CD14-positive monocyte (primary cell): Measurements from ENCODE around the gene ZNF610. TPM values are rescaled to one million over a fixed set of nuclear protein-coding genes. Genes with fewer than 3 reads are reported as not detected.
"Not testable (repeated sequence)": the region's sequence is repeated elsewhere in the genome, so short reads cannot be mapped to it uniquely, and the experiment has no call there.

Source experiments
- DNase-seq, 3 donors: peaks; one replicate each; pipeline ENCODE4 v3.0.0-alpha.2; 2011 to 2022
- H2AFZ ChIP-seq: 2 replicates; pipeline ENCODE4 v1.6.0; 2012; ENCODE audit warnings: mild to moderate bottlenecking, low read depth, low read length, inconsistent platforms; ENCODE audit not compliant: insufficient read depth, poor library complexity, severe bottlenecking
- H3K27ac ChIP-seq, 2 donors: 1 replicate in 1 of 2; 2 replicates in 1 of 2; pipeline ENCODE4 v1.5.1; 2012 to 2013; ENCODE audit warnings: low read length in 2 of 2, control low read depth in 1 of 2, inconsistent platforms in 1 of 2, low read depth in 1 of 2, mild to moderate bottlenecking in 1 of 2
- H3K27me3 ChIP-seq, 2 donors: one replicate each; pipeline versions ENCODE4 v1.6.0 to v1.6.1; 2011 to 2013; ENCODE audit warnings: low read length in 2 of 2; ENCODE audit not compliant: control insufficient read depth in 2 of 2, insufficient read depth in 2 of 2
- H3K36me3 ChIP-seq, 2 donors: replicated peaks in 1 of 2; 1 replicate in 1 of 2; 2 replicates in 1 of 2; pipeline versions ENCODE4 v1.5.1 to v1.6.1; 2012 to 2013; ENCODE audit warnings: low read length in 2 of 2, control low read depth in 1 of 2, inconsistent platforms in 1 of 2, mild to moderate bottlenecking in 1 of 2; ENCODE audit not compliant: insufficient read depth in 2 of 2, control insufficient read depth in 1 of 2
- H3K4me1 ChIP-seq, 2 donors: 1 replicate in 1 of 2; 2 replicates in 1 of 2; pipeline versions ENCODE4 v1.5.1 to v1.6.1; 2012 to 2013; ENCODE audit warnings: low read length in 2 of 2, control low read depth in 1 of 2, inconsistent platforms in 1 of 2, mild to moderate bottlenecking in 1 of 2, moderate library complexity in 1 of 2; ENCODE audit not compliant: insufficient read depth in 2 of 2, control insufficient read depth in 1 of 2
- H3K4me2 ChIP-seq: replicated peaks from 2 replicates; pipeline ENCODE3; 2012; ENCODE audit warnings: low read length, moderate library complexity, mild to moderate bottlenecking; ENCODE audit not compliant: poor library complexity, severe bottlenecking; ENCODE audit errors: extremely low read depth
- H3K4me3 ChIP-seq, 3 experiments: fragments of 200-600 bp in 1 of 3; sonication (generic) in 1 of 3; replicated peaks in 1 of 3; 1 replicate in 2 of 3; 2 replicates in 1 of 3; pipeline ENCODE4 v1.5.1; 2011 to 2013; ENCODE audit warnings: low read length in 3 of 3, mild to moderate bottlenecking in 3 of 3, control low read depth in 2 of 3, low read depth in 2 of 3, inconsistent platforms in 1 of 3, moderate library complexity in 1 of 3
- H3K79me2 ChIP-seq: 2 replicates; pipeline ENCODE4 v1.6.0; 2012; ENCODE audit warnings: mild to moderate bottlenecking, control low read depth, inconsistent platforms, low read length, moderate library complexity; ENCODE audit not compliant: insufficient read depth
- H3K9ac ChIP-seq: 2 replicates; pipeline ENCODE4 v1.6.0; 2017; ENCODE audit warnings: low read length, mild to moderate bottlenecking; ENCODE audit not compliant: insufficient read depth, poor library complexity, severe bottlenecking
- H3K9me3 ChIP-seq, 2 donors: replicated peaks in 1 of 2; 1 replicate in 1 of 2; 2 replicates in 1 of 2; pipeline versions ENCODE4 v1.5.1 to v1.6.1; 2012 to 2013; ENCODE audit warnings: low read length in 2 of 2, control low read depth in 1 of 2; ENCODE audit not compliant: control insufficient read depth in 1 of 2, insufficient read depth in 1 of 2
- H4K20me1 ChIP-seq: 2 replicates; pipeline ENCODE4 v1.6.0; 2012; ENCODE audit warnings: mild to moderate bottlenecking, low read length, control low read depth, moderate library complexity; ENCODE audit not compliant: insufficient read depth
- H3K27ac Mint-ChIP-seq, 7 donors: one replicate each; pipeline ENCODE4 v1.8.0; 2020; ENCODE audit warnings: mild to moderate bottlenecking in 7 of 7, mixed read lengths in 7 of 7, moderate library complexity in 6 of 7, inconsistent platforms in 2 of 7
- H3K27me3 Mint-ChIP-seq, 3 donors: one replicate each; pipeline ENCODE4 v1.8.0; 2021 to 2022; ENCODE audit warnings: low read depth in 3 of 3, mild to moderate bottlenecking in 3 of 3, mixed read lengths in 3 of 3, moderate library complexity in 3 of 3, inconsistent platforms in 1 of 3
- H3K36me3 Mint-ChIP-seq, 2 donors: one replicate each; pipeline ENCODE4 v1.8.0; 2020; ENCODE audit warnings: mixed read lengths in 2 of 2, inconsistent platforms in 1 of 2, mild to moderate bottlenecking in 1 of 2
- H3K4me1 Mint-ChIP-seq: one replicate; pipeline ENCODE4 v1.8.0; 2020; ENCODE audit warnings: mild to moderate bottlenecking, mixed read lengths
- H3K4me3 Mint-ChIP-seq, 2 donors: one replicate each; pipeline ENCODE4 v1.8.0; 2020; ENCODE audit warnings: mild to moderate bottlenecking in 2 of 2, mixed read lengths in 2 of 2, moderate library complexity in 1 of 2
- H3K9me3 Mint-ChIP-seq, 7 donors: one replicate each; pipeline ENCODE4 v1.8.0; 2020 to 2022; ENCODE audit warnings: mixed read lengths in 7 of 7, mild to moderate bottlenecking in 6 of 7, moderate library complexity in 6 of 7, inconsistent platforms in 2 of 7
- CTCF ChIP-seq: fragments of 200-600 bp; IDR thresholded peaks from one replicate; pipeline ENCODE4 v1.8.0; 2022; ENCODE audit warnings: antibody characterized with exemption, mild to moderate bottlenecking
- WGBS: methylation state at CpG from one replicate; pipeline ENCODE4 v1.1.5; 2013; ENCODE audit warnings: missing lambda C conversion rate; ENCODE audit not compliant: insufficient coverage; 5-methylcytosine and 5-hydroxymethylcytosine counted together
- intact Hi-C, 2 donors: fragments of 100-400 bp; cut with micrococcal nuclease; formaldehyde crosslinking; loops; one replicate each; pipeline versions ENCODE4 v1.15.0 to v1.15.1; 2023
- polyA plus RNA-seq, 3 donors: library from polyadenylated mRNA; depleted of rRNA in 1 of 3; unstranded in 2 of 3; stranded (reverse) in 1 of 3; fragments of 300-500 nt in 2 of 3; fragments of >200 nt in 1 of 3; fragmentation: Illumina TruSeq in 2 of 3; gene quantifications; 1 replicate in 2 of 3; 2 replicates in 1 of 3; pipeline ENCODE4 v1.2.3, GENCODE V29; 2012 to 2021

Gene ZNF610
- polyA plus RNA-seq, 3 donors = not detected

- Histone ChIP-seq H3K79me2 (no peaks in the 10 kb centered on the region), H3K27ac (peak overlapping the region; percentile 37 to 86), H3K36me3 (no peaks in the 10 kb centered on the region), H2AFZ (peak overlapping the region; percentile 92), H3K9me3 (peaks cover 76 to 84% of the 10 kb centered on the region in 2 donors), H3K4me2 (peak overlapping the region; percentile 86), H3K4me3 (peak overlapping the region; percentile 53 to 88 (median 73)), H3K27me3 (no peaks in the 10 kb centered on the region), H3K4me1 (peaks cover 11 to 12% of the 10 kb centered on the region in 2 donors), H3K9ac (peak overlapping the region; percentile 79), H4K20me1 (no peaks in the 10 kb centered on the region)
- Mint-ChIP-seq H3K27ac (peak overlapping the region in 5 of 7 donors; percentile 71 to 94 (median 90)), H3K4me3 (peak overlapping the region; percentile 97 to 98), H3K4me1 (peaks cover 11% of the 10 kb centered on the region), H3K9me3 (peaks cover 59 to 92% (median 89%) of the 10 kb centered on the region in 7 donors), H3K36me3 (peaks cover 4 to 10% of the 10 kb centered on the region in 2 donors), H3K27me3 (no peaks in the 10 kb centered on the region)
- DNase-seq = no peak
- TF ChIP-seq CTCF = no peak
- intact Hi-C loops = no loop called here
- WGBS = 50% methylated on average over 8 of the region's 9 CpGs
These were observed 301 bp upstream of the ZNF610 start for GRCh38 chr19:52335768-52336116.

- DNase-seq = no peak
These were observed 843 bp downstream of the ZNF610 start for GRCh38 chr19:52336791-52337381.

GRCh38 chr19:52339022-52339421 lies 3.0 kb downstream of the ZNF610 start:
- H2AFZ ChIP-seq, H4K20me1 ChIP-seq, H3K27me3 Mint-ChIP-seq, DNase-seq, H3K36me3 Mint-ChIP-seq, H3K9ac ChIP-seq, H3K27ac Mint-ChIP-seq, H3K36me3 ChIP-seq, H3K27me3 ChIP-seq, H3K4me3 Mint-ChIP-seq, H3K4me2 ChIP-seq, intact Hi-C loops, H3K27ac ChIP-seq, H3K79me2 ChIP-seq, H3K4me3 ChIP-seq: not testable (repeated sequence)
- Histone ChIP-seq H3K4me1 (peaks cover 11 to 12% of the 10 kb centered on the region in 2 donors), H3K9me3 (peaks cover 62 to 90% of the 10 kb centered on the region in 2 donors)
- Mint-ChIP-seq H3K4me1 (peaks cover 11% of the 10 kb centered on the region), H3K9me3 (peaks cover 46 to 84% (median 82%) of the 10 kb centered on the region in 7 donors)
- WGBS = no CpG with 5 or more reads among the region's 3 CpGs

More at GRCh38 chr19:52336791-52337381, 843 bp downstream of the ZNF610 start:
- H3K36me3 Mint-ChIP-seq = peaks cover 4 to 7% of the 10 kb centered on the region in 2 donors
- H3K27me3 Mint-ChIP-seq = peaks cover 0 to 1% (median 0%) of the 10 kb centered on the region in 3 donors
- peak overlapping the region in 5 of 7 donors; percentile 73 to 94 (median 87) for H3K27ac Mint-ChIP-seq
- peak overlapping the region in 1 of 2 donors; percentile 86 for H3K27ac ChIP-seq
- 4% methylated on average over 3 of the region's 9 CpGs for WGBS
- no peaks in the 10 kb centered on the region for H3K36me3 ChIP-seq
- peak overlapping the region; percentile 79 for H3K9ac ChIP-seq
- peak overlapping the region; percentile 92 for H2AFZ ChIP-seq
- no peaks in the 10 kb centered on the region for H3K27me3 ChIP-seq
- H3K9me3 Mint-ChIP-seq = peaks cover 53 to 84% (median 83%) of the 10 kb centered on the region in 7 donors
- intact Hi-C loops = no loop called here
- no peaks in the 10 kb centered on the region for H4K20me1 ChIP-seq
- peak overlapping the region; percentile 53 to 88 (median 73) for H3K4me3 ChIP-seq
- peaks cover 65 to 83% of the 10 kb centered on the region in 2 donors for H3K9me3 ChIP-seq
- peak overlapping the region; percentile 86 for H3K4me2 ChIP-seq
- peak overlapping the region; percentile 97 to 98 for H3K4me3 Mint-ChIP-seq
- H3K4me1 Mint-ChIP-seq = peaks cover 11% of the 10 kb centered on the region
- H3K4me1 ChIP-seq = peaks cover 11 to 12% of the 10 kb centered on the region in 2 donors
- TF ChIP-seq CTCF = no peak
- H3K79me2 ChIP-seq = no peaks in the 10 kb centered on the region
